GM21526 (cell line): ENCODE results near the gene TMPRSS4.

ENCODE experiments used
- ATAC-seq: cut with Tn5 transposase; IDR thresholded peaks from one replicate; pipeline ENCODE4 v1.9.1; 2021; ENCODE audit warnings: moderate library complexity; ENCODE audit not compliant: unreplicated experiment, low FRiP score

TMPRSS4 gene

GRCh38 chr11:118076754-118077281 lies at the start of gene TMPRSS4:
Gene TMPRSS4 (plus strand): TSS chr11:118077078. CDS start chr11:118077303, 225 bp downstream.
- no peak for ATAC-seq

GRCh38 chr11:118027694-118028093 lies 49.2 kb upstream of the TMPRSS4 start:
- no peak for ATAC-seq

- ATAC-seq, result no peak
Measured at GRCh38 chr11:118028626-118029025, 48.3 kb upstream of the TMPRSS4 start.

- no peak for ATAC-seq
Measured at GRCh38 chr11:118033443-118033842, 43.4 kb upstream of the TMPRSS4 start.

GRCh38 chr11:118042141-118042540 lies 34.7 kb upstream of the TMPRSS4 start:
- no peak for ATAC-seq

- no peak for ATAC-seq
Measured at GRCh38 chr11:118042796-118043195, 34.1 kb upstream of the TMPRSS4 start.

- no peak for ATAC-seq
Measured at GRCh38 chr11:118045191-118045590, 31.7 kb upstream of the TMPRSS4 start.

- no peak for ATAC-seq
Measured at GRCh38 chr11:118046051-118046963, 30.6 kb upstream of the TMPRSS4 start.

GRCh38 chr11:118046964-118047700 lies 29.7 kb upstream of the TMPRSS4 start:
- no peak for ATAC-seq

- ATAC-seq, result no peak
Measured at GRCh38 chr11:118047749-118048148, 29.1 kb upstream of the TMPRSS4 start.

GRCh38 chr11:118048472-118049370 lies 28.2 kb upstream of the TMPRSS4 start:
- ATAC-seq, result no peak

GRCh38 chr11:118049771-118050170 lies 27.1 kb upstream of the TMPRSS4 start:
- no peak for ATAC-seq

GRCh38 chr11:118050208-118050891 lies 26.5 kb upstream of the TMPRSS4 start:
- no peak for ATAC-seq

GRCh38 chr11:118051136-118051610 lies 25.7 kb upstream of the TMPRSS4 start:
- no peak for ATAC-seq

- no peak for ATAC-seq
Measured at GRCh38 chr11:118051611-118052461, 25.0 kb upstream of the TMPRSS4 start.

- no peak for ATAC-seq
Measured at GRCh38 chr11:118052581-118053206, 24.2 kb upstream of the TMPRSS4 start.

- ATAC-seq, result no peak
Measured at GRCh38 chr11:118054712-118055640, 21.9 kb upstream of the TMPRSS4 start.
